Mesodermal cell (in vitro differentiated cells): ENCODE results near the gene GNPNAT1.
"Not testable (repeated sequence)": the region's sequence is repeated elsewhere in the genome, so short reads cannot be mapped to it uniquely, and the experiment has no call there.

Experiments
- H3K27ac ChIP-seq: 2 replicates; pipeline ENCODE4 v1.7.0; 2013; ENCODE audit warnings: mild to moderate bottlenecking, low read depth, low read length, moderate library complexity; ENCODE audit not compliant: severe bottlenecking
- H3K36me3 ChIP-seq: 2 replicates; pipeline ENCODE4 v1.7.1; 2013; ENCODE audit warnings: mild to moderate bottlenecking, low read length, moderate library complexity; ENCODE audit not compliant: control insufficient read depth, insufficient read depth
- H3K4me1 ChIP-seq: one replicate; pipeline ENCODE4 v1.7.1; 2013; ENCODE audit warnings: mild to moderate bottlenecking, low read length; ENCODE audit not compliant: insufficient read depth, control insufficient read depth, poor library complexity, severe bottlenecking
- H3K4me3 ChIP-seq: 2 replicates; pipeline ENCODE4 v1.7.0; 2013; ENCODE audit warnings: low read length, control low read depth, mild to moderate bottlenecking; ENCODE audit not compliant: insufficient read depth, poor library complexity, severe bottlenecking; ENCODE audit errors: extremely low read depth
- H3K9me3 ChIP-seq: 2 replicates; pipeline ENCODE4 v1.7.1; 2013; ENCODE audit warnings: mild to moderate bottlenecking, low read length, moderate library complexity; ENCODE audit not compliant: control insufficient read depth
- WGBS, 2 experiments: methylation state at CpG; one replicate each; pipeline ENCODE4 v1.1.5; 2013; ENCODE audit warnings: missing lambda C conversion rate in 2 of 2; ENCODE audit not compliant: insufficient coverage in 2 of 2; 5-methylcytosine and 5-hydroxymethylcytosine counted together

GNPNAT1 gene

DNA sequence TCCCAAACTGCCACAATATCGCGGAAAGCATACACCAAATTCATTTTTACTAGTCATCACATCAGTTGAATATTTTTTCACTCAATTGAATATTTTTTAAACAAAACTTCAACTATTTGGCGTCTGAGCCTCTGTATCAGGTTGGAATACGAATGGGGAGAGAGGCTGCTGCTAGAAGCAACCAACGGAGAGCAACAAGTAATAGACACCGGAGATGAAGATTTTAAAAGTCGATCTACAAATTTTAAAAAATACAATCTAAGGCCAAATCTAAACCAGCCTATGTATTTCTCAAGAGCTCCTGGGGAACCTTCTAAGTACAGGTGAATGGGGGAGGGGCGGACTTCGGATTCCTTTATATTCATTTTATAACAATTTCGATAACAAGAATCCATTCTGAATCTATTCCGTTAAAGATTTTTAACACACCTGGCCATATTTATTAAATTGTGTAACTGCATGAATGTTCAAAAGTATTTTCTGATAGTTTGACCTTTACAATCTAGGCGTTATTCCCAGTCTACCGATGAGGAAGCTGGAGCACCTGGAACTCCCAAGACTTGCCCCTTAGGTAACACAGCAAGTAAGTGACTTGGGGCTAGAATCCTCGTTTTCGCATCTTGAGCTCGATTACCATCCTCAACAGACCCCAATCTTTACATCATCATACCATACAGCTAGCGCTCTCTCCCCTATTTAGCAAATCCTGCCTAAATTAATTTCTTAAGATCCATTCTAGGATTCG, 1.2 kb downstream of the GNPNAT1 start:
- Histone ChIP-seq H3K27ac (peak overlapping the region; percentile 90), H3K4me1 (peaks cover 8% of the 10 kb centered on the region), H3K36me3 (peaks cover 17% of the 10 kb centered on the region), H3K4me3 (peak overlapping the region; percentile 74), H3K9me3 (no peaks in the 10 kb centered on the region)
- WGBS, 2 experiments: 10 to 11% methylated on average over 5 to 8 of the region's 18 CpGs

DNA sequence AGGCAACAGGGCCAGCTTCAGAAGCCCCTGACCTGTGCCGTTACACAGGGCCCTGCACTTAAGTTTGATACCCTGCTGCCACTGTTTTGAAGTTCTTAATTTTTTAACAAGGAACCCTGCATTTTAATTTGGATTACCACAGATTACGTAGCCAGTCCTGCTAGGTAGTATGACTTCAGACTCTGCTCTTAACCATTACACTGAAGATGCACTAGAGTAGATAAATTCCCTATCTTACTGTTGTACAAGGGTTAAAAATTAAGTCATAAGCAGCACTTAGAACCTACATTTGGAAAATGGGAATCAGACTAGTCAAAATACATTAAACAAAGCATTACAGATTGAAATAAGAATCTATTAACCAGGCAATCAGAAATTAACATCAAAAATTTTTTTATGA, 2.3 kb downstream of the GNPNAT1 start:
- H3K4me3 ChIP-seq: peak overlapping the region; percentile 74
- WGBS, 2 experiments: 65 to 94% methylated on average over 1 to 2 of the region's 2 CpGs
- H3K36me3 ChIP-seq: peaks cover 17% of the 10 kb centered on the region
- H3K9me3 ChIP-seq: no peaks in the 10 kb centered on the region
- no peak overlapping the region for H3K27ac ChIP-seq
- peaks cover 8% of the 10 kb centered on the region for H3K4me1 ChIP-seq

DNA sequence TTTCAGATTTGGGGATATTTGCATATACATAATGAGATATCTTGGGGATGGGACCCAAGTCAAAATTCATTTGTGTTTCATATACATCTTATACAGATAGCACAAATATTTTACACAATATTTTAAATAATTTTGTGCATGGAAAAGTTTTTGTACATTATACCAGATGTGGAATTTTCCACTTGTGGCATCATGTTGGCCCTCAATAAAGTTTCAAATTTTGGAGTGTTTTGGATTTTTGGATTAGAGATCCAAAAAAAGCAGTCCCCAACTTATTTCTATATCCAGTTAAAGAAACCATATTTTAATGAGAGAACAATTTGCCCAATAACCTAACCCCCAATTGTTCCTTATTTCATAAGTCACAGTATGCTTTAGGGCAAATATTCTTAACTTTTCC, 4.5 kb downstream of the GNPNAT1 start:
- H3K36me3 ChIP-seq: peaks cover 20% of the 10 kb centered on the region
- H3K4me3 ChIP-seq: no peak overlapping the region

DNA sequence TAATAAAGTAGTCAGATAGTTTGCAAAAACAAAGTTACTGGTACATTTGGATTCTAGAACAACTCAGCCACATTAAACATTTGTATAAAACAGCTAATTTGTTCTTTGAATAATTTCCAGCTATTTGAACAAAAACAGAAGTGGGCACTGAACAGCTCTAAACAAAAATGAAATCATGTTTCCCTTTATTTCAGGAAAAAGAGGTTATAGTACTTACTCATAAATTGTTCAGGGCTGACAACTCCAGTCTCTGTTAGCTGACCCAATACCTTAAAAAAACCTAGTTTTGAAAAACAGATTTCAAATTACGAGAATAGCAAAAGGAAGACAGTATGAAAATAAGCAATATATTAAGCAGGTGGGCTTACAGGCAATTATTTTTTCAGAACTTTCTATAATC, 8.2 kb downstream of the GNPNAT1 start:
- Histone ChIP-seq H3K4me3 (no peak overlapping the region), H3K27ac (no peak overlapping the region), H3K9me3 (no peaks in the 10 kb centered on the region), H3K36me3 (peaks cover 39% of the 10 kb centered on the region), H3K4me1 (no peaks in the 10 kb centered on the region)
- WGBS, 2 experiments: no CpG with 5 or more reads among the region's 1 CpG

More for the DNA sequence above, 4.5 kb downstream of the GNPNAT1 start:
- no peak overlapping the region for H3K27ac ChIP-seq
- no peaks in the 10 kb centered on the region for H3K9me3 ChIP-seq
- H3K4me1 ChIP-seq: peaks cover 4% of the 10 kb centered on the region

DNA sequence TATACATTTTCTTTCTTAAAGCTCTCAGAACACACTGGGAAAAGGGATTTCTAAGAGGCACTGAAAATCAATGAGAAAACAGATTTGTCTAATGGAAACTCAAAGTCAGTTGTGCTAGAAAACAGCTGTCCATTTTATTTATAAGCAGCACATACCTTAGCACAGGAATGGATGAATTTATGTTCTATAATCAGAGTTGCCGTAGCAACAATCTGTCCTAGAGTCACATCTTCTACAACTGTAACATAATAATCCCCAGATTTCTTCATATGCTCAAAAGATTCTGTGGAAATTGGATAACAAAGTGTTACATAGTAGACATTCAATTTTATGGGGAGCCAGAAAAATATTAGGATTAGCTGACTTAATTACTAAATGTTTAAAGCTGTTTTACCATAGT, 9.8 kb downstream of the GNPNAT1 start:
- Histone ChIP-seq H3K36me3 (peaks cover 34% of the 10 kb centered on the region), H3K4me1 (no peaks in the 10 kb centered on the region)
- WGBS, 2 experiments: no CpG with 5 or more reads among the region's 1 CpG

DNA sequence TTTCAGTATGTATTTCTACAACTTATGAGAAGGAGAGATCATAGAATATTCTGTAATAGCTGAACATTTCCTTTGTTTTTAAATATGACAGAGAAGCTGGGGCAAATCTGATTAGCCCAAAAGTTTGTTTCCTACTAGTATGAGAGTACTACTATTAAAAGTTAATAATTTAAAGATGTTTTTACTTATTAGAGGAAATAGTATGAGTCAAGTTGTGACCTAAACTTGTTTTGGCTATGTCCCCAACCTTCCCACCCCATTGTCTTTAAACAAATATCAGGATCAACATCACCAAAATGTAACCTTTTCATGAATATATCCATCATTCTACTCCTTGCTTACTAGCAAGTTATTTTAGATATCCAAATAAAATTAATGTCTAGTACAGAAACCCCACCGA, 10.5 kb downstream of the GNPNAT1 start:
- no peaks in the 10 kb centered on the region for H3K4me1 ChIP-seq
- no peak overlapping the region for H3K27ac ChIP-seq
- no peak overlapping the region for H3K4me3 ChIP-seq
- WGBS, 2 experiments: no CpG with 5 or more reads among the region's 1 CpG
- no peaks in the 10 kb centered on the region for H3K9me3 ChIP-seq
- H3K36me3 ChIP-seq: peaks cover 35% of the 10 kb centered on the region

More for the DNA sequence above, 9.8 kb downstream of the GNPNAT1 start:
- no peaks in the 10 kb centered on the region for H3K9me3 ChIP-seq
- no peak overlapping the region for H3K4me3 ChIP-seq
- no peak overlapping the region for H3K27ac ChIP-seq

DNA sequence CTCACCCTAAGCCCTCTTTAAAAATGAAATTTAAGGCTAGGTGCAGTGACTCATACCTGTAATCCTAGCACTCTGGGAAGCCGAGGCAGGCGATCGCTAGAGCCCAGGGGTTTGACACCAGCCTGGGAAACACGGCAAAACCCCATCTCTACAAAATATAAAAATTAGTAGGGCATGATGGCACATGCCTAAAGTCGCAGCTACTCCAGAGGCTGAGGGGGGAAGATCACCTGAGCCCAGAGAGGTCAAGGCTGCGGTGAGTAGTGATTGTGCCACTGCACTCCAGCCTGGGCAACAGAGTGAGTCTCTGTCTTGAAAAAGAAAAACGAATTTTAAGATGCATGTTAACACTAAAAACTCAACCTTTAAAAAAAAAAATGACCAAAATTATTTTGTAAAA, 12.7 kb downstream of the GNPNAT1 start:
- 92 to 97% methylated on average over 5 of the region's 7 CpGs for WGBS, 2 experiments
- H3K36me3 ChIP-seq: peaks cover 49% of the 10 kb centered on the region
- no peak overlapping the region for H3K27ac ChIP-seq

DNA sequence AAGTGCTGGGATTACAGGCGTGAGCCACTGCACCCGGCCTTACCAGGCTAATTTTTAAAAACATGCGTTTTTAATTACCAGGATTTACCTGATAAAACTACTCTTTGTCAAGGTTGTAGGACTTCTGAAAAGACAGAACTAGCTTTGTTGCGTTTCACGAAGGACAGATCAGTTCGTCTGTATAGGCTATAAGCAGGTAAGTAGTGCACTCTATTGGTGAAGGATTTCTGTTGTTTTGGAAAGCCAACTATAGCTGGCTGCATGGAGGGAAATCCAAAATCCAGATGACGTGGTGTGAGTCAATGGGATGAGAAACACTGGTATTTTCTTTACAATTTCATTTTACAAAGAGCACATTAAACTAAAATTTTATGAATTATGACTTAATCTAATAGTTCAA, 14.6 kb downstream of the GNPNAT1 start:
- Histone ChIP-seq H3K36me3 (peaks cover 46% of the 10 kb centered on the region), H3K4me3 (no peak overlapping the region), H3K4me1 (no peaks in the 10 kb centered on the region), H3K9me3 (no peaks in the 10 kb centered on the region), H3K27ac (no peak overlapping the region)
- 94 to 98% methylated on average over 6 of the region's 7 CpGs for WGBS, 2 experiments

More for the DNA sequence above, 12.7 kb downstream of the GNPNAT1 start:
- no peak overlapping the region for H3K4me3 ChIP-seq
- no peaks in the 10 kb centered on the region for H3K4me1 ChIP-seq
- H3K9me3 ChIP-seq: no peaks in the 10 kb centered on the region

DNA sequence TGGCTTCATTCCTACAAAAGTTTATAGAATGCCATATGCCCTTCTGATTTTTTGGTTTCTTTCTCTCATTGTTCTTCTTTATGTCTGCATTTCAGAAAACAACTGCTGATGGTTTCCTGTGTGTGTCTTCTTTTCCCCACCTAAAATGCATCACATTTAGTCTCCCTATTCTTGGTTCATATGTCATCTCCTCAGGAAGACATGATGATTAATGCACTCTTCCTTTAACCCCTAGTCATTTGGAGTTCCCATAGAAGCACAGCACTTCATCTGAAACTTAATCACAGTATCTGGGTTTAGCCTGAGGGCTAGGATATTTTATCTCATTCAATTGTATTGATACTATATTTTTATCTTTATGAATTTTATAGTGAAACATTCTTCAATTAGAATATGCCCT, 21.5 kb downstream of the GNPNAT1 start:
- no peak overlapping the region for H3K4me3 ChIP-seq
- no peaks in the 10 kb centered on the region for H3K4me1 ChIP-seq
- peaks cover 53% of the 10 kb centered on the region for H3K36me3 ChIP-seq
- H3K27ac ChIP-seq: no peak overlapping the region
- no peaks in the 10 kb centered on the region for H3K9me3 ChIP-seq

DNA sequence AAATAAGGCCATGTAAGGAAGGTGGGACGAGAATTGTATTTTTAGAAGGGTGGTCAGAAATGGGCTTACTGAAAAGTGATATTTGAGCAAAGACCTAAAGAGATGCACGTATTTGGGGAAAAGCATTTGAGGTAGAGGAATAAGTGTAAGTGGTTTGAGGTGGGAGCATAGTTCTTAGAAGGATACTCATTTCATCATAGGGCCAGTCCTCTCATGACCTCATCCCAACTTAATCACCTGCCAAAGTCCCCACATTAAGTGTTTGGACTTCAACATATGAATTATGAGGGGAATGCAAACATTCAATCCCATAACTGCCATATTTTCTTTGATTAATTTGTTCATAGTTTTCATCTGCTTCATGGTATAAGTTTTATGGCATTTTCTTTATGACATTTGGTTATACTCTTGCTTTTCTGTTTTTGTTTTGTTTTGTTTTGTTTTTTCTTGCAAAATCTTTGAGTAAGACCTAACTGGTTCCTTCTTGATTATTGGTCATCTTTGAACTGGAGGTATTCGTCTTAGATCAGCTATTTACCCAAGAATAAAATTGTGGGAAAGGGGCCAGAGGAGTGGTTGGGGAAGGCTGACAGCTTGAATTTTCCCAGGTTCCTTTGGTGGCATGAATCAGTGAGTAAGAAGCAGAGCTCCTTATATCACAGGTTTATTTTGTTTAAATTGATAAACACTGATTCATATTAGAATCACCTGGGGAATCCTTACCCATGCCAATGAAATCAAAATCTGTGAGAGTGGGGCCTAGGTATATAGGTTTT, 24.2 kb downstream of the GNPNAT1 start:
- Histone ChIP-seq H3K27ac (no peak overlapping the region), H3K4me1 (no peaks in the 10 kb centered on the region), H3K36me3 (peaks cover 55% of the 10 kb centered on the region), H3K4me3 (no peak overlapping the region), H3K9me3 (no peaks in the 10 kb centered on the region)
- WGBS, 2 experiments: 89 to 100% methylated on average over 2 of the region's 3 CpGs

DNA sequence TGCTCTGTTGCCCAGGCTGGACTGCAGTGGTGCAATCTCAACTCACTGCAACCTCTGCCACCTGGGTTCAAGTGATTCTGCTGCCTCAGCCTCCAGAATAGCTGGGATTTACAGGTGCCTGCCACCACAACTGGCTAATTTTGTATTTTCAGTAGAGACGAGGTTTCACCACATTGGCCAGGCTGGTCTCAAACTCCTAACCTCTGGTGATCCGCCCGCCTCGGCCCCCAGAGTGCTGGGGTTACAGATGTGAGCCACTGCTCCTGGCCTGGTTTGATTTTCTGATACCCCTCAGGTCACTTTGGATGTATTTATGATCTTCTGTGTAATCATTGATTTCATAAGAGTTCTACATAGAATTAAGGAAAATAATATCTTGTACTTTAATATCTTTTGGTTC, 28.5 kb downstream of the GNPNAT1 start:
- 83 to 96% methylated on average over 1 to 4 of the region's 4 CpGs for WGBS, 2 experiments
- H3K36me3 ChIP-seq: peaks cover 51% of the 10 kb centered on the region
- H3K27ac ChIP-seq: not testable (repeated sequence)

More for the DNA sequence above, 28.5 kb downstream of the GNPNAT1 start:
- H3K4me1 ChIP-seq, H3K4me3 ChIP-seq, H3K9me3 ChIP-seq: not testable (repeated sequence)
